HL-60 (cell line): ENCODE data around the gene GJA3.

Experiments used
- CTCF ChIP-seq: IDR thresholded peaks from one replicate; pipeline ENCODE4 v1.5.1; 2011; ENCODE audit warnings: low read length, control low read depth, inconsistent platforms; ENCODE audit not compliant: insufficient read depth
- GABPA ChIP-seq: IDR thresholded peaks from 2 replicates; pipeline ENCODE4 v1.6.1; 2012; ENCODE audit warnings: low read depth
- POLR2AphosphoS5 ChIP-seq: IDR thresholded peaks from 2 replicates; pipeline ENCODE4 v1.6.1; 2012; ENCODE audit warnings: low read depth
- SPI1 ChIP-seq: IDR thresholded peaks from 2 replicates; pipeline ENCODE4 v1.6.1; 2012; ENCODE audit warnings: low read depth, mild to moderate bottlenecking, borderline replicate concordance
- TF ChIP-seq, protein P1 (sequence below): IDR thresholded peaks from 2 replicates; pipeline ENCODE4 v1.6.1; 2012; ENCODE audit warnings: low read depth; ENCODE audit not compliant: insufficient replicate concordance

DNA sequence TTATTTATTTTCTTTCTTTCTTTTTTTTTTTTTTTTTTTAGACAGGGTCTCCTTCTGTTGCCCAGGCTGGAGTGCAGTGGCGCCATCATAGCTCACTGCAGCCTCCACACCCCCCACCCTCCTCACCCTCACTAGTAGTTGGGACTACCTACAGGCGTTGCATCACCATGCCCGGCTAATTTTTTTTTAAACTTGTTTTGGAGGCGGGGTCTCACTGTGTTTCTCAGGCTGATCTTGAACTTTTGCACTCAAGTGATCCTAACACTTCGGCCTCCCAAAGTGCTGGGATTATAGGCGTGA is 33.6 kb downstream of the GJA3 start:
- no peak for TF ChIP-seq CTCF
- TF ChIP-seq, protein P1, sequence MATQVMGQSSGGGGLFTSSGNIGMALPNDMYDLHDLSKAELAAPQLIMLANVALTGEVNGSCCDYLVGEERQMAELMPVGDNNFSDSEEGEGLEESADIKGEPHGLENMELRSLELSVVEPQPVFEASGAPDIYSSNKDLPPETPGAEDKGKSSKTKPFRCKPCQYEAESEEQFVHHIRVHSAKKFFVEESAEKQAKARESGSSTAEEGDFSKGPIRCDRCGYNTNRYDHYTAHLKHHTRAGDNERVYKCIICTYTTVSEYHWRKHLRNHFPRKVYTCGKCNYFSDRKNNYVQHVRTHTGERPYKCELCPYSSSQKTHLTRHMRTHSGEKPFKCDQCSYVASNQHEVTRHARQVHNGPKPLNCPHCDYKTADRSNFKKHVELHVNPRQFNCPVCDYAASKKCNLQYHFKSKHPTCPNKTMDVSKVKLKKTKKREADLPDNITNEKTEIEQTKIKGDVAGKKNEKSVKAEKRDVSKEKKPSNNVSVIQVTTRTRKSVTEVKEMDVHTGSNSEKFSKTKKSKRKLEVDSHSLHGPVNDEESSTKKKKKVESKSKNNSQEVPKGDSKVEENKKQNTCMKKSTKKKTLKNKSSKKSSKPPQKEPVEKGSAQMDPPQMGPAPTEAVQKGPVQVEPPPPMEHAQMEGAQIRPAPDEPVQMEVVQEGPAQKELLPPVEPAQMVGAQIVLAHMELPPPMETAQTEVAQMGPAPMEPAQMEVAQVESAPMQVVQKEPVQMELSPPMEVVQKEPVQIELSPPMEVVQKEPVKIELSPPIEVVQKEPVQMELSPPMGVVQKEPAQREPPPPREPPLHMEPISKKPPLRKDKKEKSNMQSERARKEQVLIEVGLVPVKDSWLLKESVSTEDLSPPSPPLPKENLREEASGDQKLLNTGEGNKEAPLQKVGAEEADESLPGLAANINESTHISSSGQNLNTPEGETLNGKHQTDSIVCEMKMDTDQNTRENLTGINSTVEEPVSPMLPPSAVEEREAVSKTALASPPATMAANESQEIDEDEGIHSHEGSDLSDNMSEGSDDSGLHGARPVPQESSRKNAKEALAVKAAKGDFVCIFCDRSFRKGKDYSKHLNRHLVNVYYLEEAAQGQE = no peak
- TF ChIP-seq POLR2AphosphoS5 = no peak
- no peak for TF ChIP-seq GABPA
- no peak for TF ChIP-seq SPI1
